Measurements from ENCODE around the gene ABHD1.
"Not testable (repeated sequence)": the region's sequence is repeated elsewhere in the genome, so short reads cannot be mapped to it uniquely, and the experiment has no call there.

ABHD1 gene

DNA sequence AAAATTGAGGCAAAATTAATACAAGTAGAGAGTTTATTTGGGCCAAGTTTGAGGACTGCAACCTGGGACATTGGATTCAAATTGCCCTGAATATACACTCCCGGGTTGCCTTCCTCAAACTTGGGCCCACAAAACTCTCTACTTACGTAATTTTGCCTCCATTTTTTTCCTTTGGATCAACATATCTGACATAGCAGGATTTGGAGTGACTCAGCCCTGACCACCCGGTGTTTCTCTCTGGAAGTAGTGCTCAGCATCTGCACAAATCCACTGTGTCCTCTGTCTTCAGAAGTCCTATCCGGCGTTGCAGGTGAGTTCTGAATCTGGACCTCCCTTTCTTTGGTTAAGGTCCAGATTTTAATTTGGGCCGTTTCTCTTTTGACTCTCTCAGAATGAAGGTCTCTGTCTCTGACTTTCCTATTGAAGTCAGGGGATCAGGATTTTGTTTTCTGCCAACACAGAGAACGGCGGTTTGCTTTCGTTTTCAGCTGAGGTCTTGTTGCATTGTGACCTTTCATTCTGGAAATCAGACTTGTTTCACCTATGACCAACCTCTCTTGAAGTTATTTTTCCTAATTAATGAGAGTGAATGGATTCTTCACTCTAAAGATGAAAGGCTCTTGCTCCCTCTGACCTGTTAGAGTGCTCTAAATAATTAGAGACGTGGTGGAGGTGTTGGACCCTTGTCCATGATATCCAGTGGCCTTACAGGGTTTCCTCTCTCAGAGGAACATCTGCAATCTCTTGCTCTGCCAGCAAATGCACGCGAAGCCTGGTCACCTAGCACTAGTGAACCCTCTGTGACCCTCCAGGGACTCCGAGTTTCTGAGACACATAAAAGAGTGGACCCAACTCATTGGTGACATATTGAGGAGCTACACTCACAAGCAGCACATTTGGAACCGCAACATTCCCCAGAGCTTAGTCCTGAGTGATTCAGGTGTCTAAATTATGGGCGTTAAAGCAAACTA lies 38.8 kb downstream of the ABHD1 start:
- POLR2A ChIA-PET, result no interaction called here
- CTCF ChIA-PET, result interaction anchor here (0.6 kb wide), 1 partner anchor 54 kb away, joined by 4 read pairs; no protein-coding TSS in a partner anchor
- DNase-seq (ENCODE audit: extremely low spot score), result no peak
- TF ChIP-seq ZNF384 (IDR thresholded peaks at IDR 0.05), result no peak
- TF ChIP-seq FOXM1 (IDR thresholded peaks at IDR 0.05; ENCODE audit: borderline replicate concordance), result no peak
- TF ChIP-seq ELF4 (IDR thresholded peaks at IDR 0.05), result no peak
- no peak for TF ChIP-seq SP1 (IDR thresholded peaks at IDR 0.05)
- no peak for TF ChIP-seq FOXK2 (IDR thresholded peaks at IDR 0.05)

DNA sequence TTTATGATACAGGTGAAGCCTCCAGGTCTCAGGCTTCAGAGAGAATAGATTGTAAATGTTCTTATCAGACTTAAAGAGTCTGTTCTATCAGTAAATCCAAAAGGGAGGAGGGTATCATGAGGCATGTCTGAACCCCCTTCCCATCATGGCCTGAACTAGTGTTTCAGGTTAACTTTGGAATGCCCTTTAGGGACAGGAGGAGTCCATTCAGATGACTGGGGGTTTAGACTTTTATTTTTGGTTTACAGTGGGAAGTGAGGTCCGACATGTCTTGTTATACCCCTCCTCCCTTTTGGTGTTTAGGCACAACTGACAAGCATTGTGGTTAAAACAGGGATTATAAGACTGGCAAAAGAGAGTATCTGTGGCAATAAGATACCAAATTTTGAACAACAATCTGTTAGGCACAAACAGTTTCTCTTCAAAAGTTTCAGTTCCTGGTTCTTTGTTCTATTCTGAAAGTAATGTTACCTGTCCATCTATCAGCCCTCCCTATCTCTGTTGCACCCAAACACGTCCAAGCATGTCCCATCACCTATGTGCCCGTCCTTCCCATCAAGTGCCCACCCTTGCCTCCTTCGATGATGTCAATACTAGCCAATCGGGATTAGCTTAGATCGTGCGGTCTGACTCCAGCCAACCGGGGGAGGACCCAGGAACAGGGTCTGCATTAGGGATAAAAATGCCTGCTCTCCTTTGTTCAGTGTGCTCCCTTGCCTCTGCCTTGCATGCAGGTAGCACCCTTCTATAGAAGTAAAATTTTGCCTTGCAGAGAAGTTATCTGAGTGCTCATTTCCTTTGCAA lies 41.5 kb downstream of the ABHD1 start:
- POLR2A ChIA-PET, result interaction anchor here (0.9 kb wide), 1 partner anchor 41 kb away, joined by 4 read pairs; the partner anchor contains the start of gene ABHD1
- TF ChIP-seq ZNF384 (IDR thresholded peaks at IDR 0.05), result no peak
- no peak for TF ChIP-seq CTBP1 (IDR thresholded peaks at IDR 0.05; ENCODE audit: borderline replicate concordance)
- TF ChIP-seq SUZ12 (IDR thresholded peaks at IDR 0.05), result no peak
- TF ChIP-seq ELF4 (IDR thresholded peaks at IDR 0.05), result no peak
- no peak for TF ChIP-seq FOXA1 (IDR thresholded peaks at IDR 0.05)
- TF ChIP-seq HDGF (IDR thresholded peaks at IDR 0.05; ENCODE audit: borderline replicate concordance), result no peak
- TF ChIP-seq TARDBP (IDR thresholded peaks at IDR 0.05), result no peak
- TF ChIP-seq ARNT (IDR thresholded peaks at IDR 0.05), result no peak
- no peak for TF ChIP-seq FOXM1 (IDR thresholded peaks at IDR 0.05; ENCODE audit: borderline replicate concordance)
- TF ChIP-seq FOXK2 (IDR thresholded peaks at IDR 0.05), result no peak
- TF ChIP-seq NFRKB (IDR thresholded peaks at IDR 0.05), result no peak
- no peak for DNase-seq (ENCODE audit: extremely low spot score)
- CTCF ChIA-PET, result no interaction called here

DNA sequence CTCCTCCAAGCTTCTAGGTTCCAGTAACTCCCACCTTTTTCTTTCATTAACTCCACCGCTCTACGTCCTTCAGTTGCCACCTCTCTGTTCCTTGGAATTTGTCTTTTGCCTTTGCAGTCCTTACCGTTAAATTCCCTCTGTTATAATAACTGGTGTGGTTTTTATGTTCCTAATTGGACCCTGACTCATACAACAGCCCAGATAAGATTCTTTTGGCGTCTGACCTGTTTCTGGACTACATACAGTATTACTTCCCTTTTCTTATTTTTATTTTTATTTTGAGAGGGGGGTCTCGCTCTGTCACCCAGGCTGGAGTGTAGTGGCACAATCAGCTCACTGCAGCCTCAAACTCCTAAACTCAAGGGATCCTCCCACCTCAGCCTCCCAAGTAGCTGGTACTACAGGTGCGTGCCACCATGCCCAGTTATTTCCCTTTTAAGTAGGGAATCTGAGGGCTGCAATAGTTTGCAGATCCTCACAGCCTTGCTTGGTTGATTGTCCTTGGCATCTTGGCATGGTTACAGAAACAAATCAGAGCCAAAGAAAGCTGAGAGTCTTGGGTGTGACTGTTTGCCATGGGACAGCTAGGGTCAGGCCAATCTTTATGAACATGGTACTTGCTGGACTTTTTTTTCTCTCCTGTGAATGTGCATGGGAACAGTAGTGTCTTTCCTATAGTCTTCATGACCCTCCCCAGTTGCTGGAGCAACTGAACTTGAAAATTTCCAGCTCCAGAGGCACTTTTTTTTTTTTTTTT lies 47.1 kb downstream of the ABHD1 start:
- no peak for TF ChIP-seq BHLHE40 (IDR thresholded peaks at IDR 0.05; ENCODE audit: borderline replicate concordance)
- no peak for TF ChIP-seq ZNF384 (IDR thresholded peaks at IDR 0.05)
- TF ChIP-seq, protein P1, sequence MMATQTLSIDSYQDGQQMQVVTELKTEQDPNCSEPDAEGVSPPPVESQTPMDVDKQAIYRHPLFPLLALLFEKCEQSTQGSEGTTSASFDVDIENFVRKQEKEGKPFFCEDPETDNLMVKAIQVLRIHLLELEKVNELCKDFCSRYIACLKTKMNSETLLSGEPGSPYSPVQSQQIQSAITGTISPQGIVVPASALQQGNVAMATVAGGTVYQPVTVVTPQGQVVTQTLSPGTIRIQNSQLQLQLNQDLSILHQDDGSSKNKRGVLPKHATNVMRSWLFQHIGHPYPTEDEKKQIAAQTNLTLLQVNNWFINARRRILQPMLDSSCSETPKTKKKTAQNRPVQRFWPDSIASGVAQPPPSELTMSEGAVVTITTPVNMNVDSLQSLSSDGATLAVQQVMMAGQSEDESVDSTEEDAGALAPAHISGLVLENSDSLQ (IDR thresholded peaks at IDR 0.05), result no peak
- TF ChIP-seq SP1 (IDR thresholded peaks at IDR 0.05), result no peak
- TF ChIP-seq HDGF (IDR thresholded peaks at IDR 0.05; ENCODE audit: borderline replicate concordance), result no peak
- TF ChIP-seq CTBP1 (IDR thresholded peaks at IDR 0.05; ENCODE audit: borderline replicate concordance), result no peak
- TF ChIP-seq ARNT (IDR thresholded peaks at IDR 0.05), result no peak
- TF ChIP-seq FOXK2 (IDR thresholded peaks at IDR 0.05), result no peak
- no peak for TF ChIP-seq LEF1 (IDR thresholded peaks at IDR 0.05; ENCODE audit: borderline replicate concordance)
- no peak for TF ChIP-seq SUZ12 (IDR thresholded peaks at IDR 0.05)
- no peak for TF ChIP-seq TARDBP (IDR thresholded peaks at IDR 0.05)
- TF ChIP-seq FOXA1 (IDR thresholded peaks at IDR 0.05), result no peak
- no peak for TF ChIP-seq L3MBTL2 (conservative IDR thresholded peaks at IDR 0.05)
- no peak for TF ChIP-seq FOXM1 (IDR thresholded peaks at IDR 0.05; ENCODE audit: borderline replicate concordance)
- no peak for TF ChIP-seq NFRKB (IDR thresholded peaks at IDR 0.05)
- no peak for TF ChIP-seq ELF4 (IDR thresholded peaks at IDR 0.05)
- DNase-seq (ENCODE audit: extremely low spot score), result no peak
- POLR2A ChIA-PET, result interaction anchor here (1.1 kb wide), 1 partner anchor 250 kb away, joined by 3 read pairs; no protein-coding TSS in a partner anchor
- CTCF ChIA-PET, result interaction anchor here (0.6 to 1.9 kb wide), 9 partner anchors 8 to 240 kb away, joined by 3 to 9 read pairs (median 4); no protein-coding TSS in a partner anchor

DNA sequence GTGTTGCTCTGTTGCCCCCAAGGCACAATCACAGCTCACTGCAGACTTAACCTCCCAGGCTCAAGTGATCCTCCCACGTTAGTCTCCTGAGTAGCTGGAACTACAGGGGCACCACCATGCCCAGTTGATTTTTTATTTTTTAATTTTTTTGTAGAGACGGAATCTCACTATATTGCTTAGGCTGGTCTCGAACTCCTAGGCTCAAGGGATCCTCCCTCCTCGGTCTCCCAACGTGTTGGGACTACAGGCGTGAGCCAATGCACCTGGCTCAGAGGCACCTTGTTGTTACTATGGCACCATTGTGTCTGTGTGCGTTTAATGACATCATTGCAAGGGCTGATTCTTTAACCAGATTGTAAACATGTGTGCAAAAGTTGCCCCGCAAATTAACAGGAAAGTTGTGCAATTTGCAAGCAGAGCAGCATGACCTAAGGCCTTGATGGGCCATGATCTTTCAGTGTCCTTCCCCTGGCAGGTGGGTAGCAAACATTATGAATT lies 47.8 kb downstream of the ABHD1 start:
- no peak for DNase-seq (ENCODE audit: extremely low spot score)
- CTCF ChIA-PET, result interaction anchor here (0.6 to 1.9 kb wide), 3 partner anchors 11 to 239 kb away, joined by 4 to 9 read pairs (median 4); no protein-coding TSS in a partner anchor
- POLR2A ChIA-PET, result interaction anchor here (1.1 kb wide), 1 partner anchor 250 kb away, joined by 3 read pairs; no protein-coding TSS in a partner anchor
- TF ChIP-seq NFRKB (IDR thresholded peaks at IDR 0.05), result no peak
- no peak for TF ChIP-seq FOXM1 (IDR thresholded peaks at IDR 0.05; ENCODE audit: borderline replicate concordance)

DNA sequence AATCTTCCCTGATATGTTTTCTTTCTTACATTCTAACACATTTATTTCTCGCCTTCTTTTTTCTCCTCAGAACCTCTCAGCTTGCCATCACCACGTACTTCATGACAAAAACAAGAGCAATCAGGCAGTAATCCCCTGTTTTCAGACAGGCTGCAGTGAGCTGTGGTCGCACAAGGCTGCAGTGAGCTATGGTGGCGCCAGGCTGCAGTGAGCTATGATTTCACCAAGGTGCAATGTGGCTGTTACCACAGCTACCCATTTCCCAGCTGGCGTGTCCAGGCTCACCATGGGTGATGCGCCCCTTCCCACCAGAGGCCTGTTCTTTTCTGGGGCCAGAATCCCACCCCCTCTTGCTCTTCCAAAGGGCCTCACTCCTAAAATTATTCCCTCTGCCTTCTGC lies 51.0 kb downstream of the ABHD1 start:
- ChIA-PET POLR2A (interaction anchor here (1.1 kb wide), 1 partner anchor 41 kb away, joined by 3 read pairs; no protein-coding TSS in a partner anchor), CTCF (interaction anchor here (0.6 to 1.4 kb wide), 3 partner anchors 16 to 57 kb away, joined by 3 to 8 read pairs (median 3); no protein-coding TSS in a partner anchor)
- TF ChIP-seq CTBP1 (IDR thresholded peaks at IDR 0.05; ENCODE audit: borderline replicate concordance), result no peak
- no peak for TF ChIP-seq LEF1 (IDR thresholded peaks at IDR 0.05; ENCODE audit: borderline replicate concordance)
- TF ChIP-seq FOXK2 (IDR thresholded peaks at IDR 0.05), result no peak
- no peak for TF ChIP-seq ELF4 (IDR thresholded peaks at IDR 0.05)
- no peak for TF ChIP-seq NFRKB (IDR thresholded peaks at IDR 0.05)
- TF ChIP-seq ZNF384 (IDR thresholded peaks at IDR 0.05), result no peak
- no peak for TF ChIP-seq HDGF (IDR thresholded peaks at IDR 0.05; ENCODE audit: borderline replicate concordance)
- DNase-seq (ENCODE audit: extremely low spot score), result no peak

DNA sequence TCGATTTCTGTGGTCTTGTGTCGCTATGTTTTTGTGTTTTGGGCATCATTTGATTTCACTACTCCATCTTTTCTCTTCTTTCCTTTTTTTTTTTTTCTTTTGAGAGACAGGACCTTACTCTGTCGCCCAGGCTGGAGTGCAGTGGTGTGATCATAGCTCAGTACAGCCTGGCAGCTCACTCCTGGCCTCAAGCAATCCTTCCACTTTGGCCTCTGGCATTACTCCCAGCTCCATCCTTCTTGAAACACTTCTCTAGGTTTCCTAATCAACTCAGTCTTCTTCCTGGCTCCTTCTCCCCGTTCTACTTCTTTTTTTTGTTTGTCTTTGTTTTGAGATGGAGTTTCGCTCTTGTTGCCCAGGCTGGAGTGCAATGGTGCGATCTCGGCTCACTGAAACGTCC lies 51.7 kb downstream of the ABHD1 start:
- CTCF ChIA-PET, result interaction anchor here (0.9 to 1.4 kb wide), 2 partner anchors 16 to 88 kb away, joined by 3 to 8 read pairs; no protein-coding TSS in a partner anchor
- no peak for DNase-seq (ENCODE audit: extremely low spot score)
- TF ChIP-seq NFRKB (IDR thresholded peaks at IDR 0.05), result no peak
- no peak for TF ChIP-seq FOXA1 (IDR thresholded peaks at IDR 0.05)
- TF ChIP-seq CTBP1 (IDR thresholded peaks at IDR 0.05; ENCODE audit: borderline replicate concordance), result no peak
- TF ChIP-seq FOXK2 (IDR thresholded peaks at IDR 0.05), result no peak
- no peak for TF ChIP-seq HDGF (IDR thresholded peaks at IDR 0.05; ENCODE audit: borderline replicate concordance)
- TF ChIP-seq ARNT (IDR thresholded peaks at IDR 0.05), result no peak
- no peak for TF ChIP-seq SUZ12 (IDR thresholded peaks at IDR 0.05)
- TF ChIP-seq LEF1 (IDR thresholded peaks at IDR 0.05; ENCODE audit: borderline replicate concordance), result no peak
- no peak for TF ChIP-seq L3MBTL2 (conservative IDR thresholded peaks at IDR 0.05)
- TF ChIP-seq BHLHE40 (IDR thresholded peaks at IDR 0.05; ENCODE audit: borderline replicate concordance), result no peak
- POLR2A ChIA-PET, result interaction anchor here (1.0 to 1.1 kb wide), 2 partner anchors 10 to 41 kb away, joined by 3 read pairs; no protein-coding TSS in a partner anchor

DNA sequence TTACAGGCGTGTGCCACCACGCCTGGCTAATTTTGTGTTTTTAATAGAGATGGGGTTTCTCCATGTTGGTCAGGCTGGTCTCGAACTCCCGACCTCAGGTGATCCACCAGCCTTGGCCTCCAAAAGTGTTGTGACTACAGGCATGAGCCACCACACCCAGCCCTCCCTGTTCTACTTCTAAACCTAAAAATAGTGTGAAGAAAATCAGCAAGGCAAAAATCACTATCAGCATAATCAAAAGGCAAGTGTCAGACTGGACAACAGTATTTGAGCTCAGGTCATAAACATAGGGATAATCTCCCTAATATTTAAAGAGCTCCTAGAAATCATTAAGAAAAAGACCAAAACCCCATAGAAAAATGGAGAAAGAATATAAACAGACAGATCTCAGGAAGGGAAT lies 52.2 kb downstream of the ABHD1 start:
- CTCF ChIA-PET, result interaction anchor here (0.9 to 1.4 kb wide), 2 partner anchors 16 to 88 kb away, joined by 3 to 8 read pairs; no protein-coding TSS in a partner anchor
- POLR2A ChIA-PET, result interaction anchor here (1.0 kb wide), 1 partner anchor 10 kb away, joined by 3 read pairs; no protein-coding TSS in a partner anchor
- not testable (repeated sequence) for DNase-seq (ENCODE audit: extremely low spot score)

Data from HEK293T (cell line).